ENCODE measurements around the gene IFT88.
A peak's percentile ranks its signal among the peaks of the same experiment; 100 is the strongest.

Gene IFT88

DNA sequence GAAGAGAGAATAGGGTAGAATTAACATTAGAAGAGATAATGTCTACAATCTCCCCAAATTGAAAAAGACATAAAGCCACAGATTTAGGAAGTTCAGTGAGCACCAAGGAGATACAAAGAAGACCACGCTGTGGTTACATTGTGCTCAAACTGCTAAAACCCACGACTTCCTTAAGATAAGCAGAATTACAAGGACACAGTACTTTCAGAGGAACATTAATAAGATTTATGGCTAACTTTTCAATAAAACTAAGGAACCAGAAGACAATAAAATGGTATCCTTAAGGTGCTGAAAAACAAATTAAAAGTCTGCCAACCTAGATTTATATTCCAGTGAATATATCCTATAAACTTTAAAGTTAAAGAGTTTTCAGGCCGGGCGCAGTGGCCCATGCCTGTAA, 129.1 kb downstream of the IFT88 start:
- no peak for DNase-seq

DNA sequence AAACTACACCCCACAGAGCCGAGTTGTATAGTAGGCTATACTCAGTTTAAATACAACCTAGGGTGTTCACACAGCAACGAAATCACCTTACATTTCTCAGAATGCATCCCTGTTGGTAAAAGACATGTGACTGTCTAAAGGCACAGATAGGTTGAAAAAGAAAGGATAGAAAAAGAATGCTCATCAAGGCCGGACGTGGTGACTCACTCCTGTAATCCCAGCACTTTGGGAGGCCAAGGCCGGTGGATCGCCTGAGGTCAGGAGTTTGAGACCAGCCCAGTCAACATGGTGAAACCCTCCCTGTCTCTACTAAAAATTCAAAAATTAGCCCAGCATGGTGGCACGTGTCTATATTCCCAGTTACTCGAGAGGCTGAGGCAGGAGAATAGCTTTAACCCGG, 132.8 kb downstream of the IFT88 start:
- no peak for DNase-seq

DNA sequence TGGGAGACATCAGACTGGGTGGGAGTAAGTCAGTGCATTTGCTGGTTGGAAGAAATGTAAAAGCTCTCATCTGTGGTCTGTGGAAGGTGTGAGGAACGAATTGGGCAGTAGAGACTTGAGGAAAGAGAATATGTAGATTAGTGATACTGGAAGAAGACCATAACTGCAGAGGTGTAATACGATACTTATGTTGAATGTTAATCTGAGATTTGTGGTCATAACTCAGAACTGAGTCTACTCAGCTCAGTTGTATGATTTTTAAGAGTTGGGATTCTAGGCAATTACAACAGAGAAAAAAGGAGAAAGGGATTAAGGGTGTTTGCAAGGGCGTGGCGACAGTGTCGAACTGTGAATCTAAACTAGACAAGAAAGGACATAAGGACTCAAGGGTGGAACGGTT, 133.3 kb downstream of the IFT88 start:
- no peak for DNase-seq

DNA sequence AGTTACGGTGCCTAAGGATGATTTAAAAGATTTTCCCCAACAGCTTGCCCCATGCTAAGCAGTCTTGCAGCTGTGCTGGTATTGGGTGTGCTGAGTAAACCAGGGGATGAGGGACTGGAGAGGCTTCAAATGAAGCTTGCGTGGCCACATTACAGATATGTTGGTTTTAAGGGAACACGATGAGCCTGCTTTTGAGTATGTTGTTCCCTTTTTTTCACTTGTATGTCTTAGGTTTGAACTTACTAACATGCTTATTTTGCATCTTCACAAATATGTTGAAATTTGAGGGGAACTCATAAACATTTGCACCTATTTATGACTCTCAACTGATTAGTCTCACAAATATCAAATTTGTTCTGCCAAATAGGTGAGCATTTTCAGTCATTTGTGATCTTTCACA, 134.5 kb downstream of the IFT88 start:
- no peak for DNase-seq

DNA sequence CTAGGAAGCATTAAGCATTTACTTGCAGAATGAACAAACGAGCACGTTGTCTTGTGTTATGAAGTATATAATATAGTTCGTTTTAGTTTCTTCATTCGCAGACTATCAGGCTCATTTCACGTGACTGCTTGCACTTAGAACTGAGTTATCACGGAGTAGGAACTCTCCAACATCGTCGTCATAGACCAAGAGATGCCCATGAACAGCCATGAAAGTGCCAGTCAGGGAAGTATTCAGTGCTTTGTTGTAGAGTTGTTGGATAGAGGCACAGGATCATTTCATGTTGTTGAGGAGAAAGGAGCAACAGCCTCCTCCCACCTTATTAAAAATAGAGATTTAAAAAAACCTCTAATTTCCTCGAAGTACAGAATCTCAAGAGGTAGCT, 135.6 kb downstream of the IFT88 start:
- no peak for DNase-seq

DNA sequence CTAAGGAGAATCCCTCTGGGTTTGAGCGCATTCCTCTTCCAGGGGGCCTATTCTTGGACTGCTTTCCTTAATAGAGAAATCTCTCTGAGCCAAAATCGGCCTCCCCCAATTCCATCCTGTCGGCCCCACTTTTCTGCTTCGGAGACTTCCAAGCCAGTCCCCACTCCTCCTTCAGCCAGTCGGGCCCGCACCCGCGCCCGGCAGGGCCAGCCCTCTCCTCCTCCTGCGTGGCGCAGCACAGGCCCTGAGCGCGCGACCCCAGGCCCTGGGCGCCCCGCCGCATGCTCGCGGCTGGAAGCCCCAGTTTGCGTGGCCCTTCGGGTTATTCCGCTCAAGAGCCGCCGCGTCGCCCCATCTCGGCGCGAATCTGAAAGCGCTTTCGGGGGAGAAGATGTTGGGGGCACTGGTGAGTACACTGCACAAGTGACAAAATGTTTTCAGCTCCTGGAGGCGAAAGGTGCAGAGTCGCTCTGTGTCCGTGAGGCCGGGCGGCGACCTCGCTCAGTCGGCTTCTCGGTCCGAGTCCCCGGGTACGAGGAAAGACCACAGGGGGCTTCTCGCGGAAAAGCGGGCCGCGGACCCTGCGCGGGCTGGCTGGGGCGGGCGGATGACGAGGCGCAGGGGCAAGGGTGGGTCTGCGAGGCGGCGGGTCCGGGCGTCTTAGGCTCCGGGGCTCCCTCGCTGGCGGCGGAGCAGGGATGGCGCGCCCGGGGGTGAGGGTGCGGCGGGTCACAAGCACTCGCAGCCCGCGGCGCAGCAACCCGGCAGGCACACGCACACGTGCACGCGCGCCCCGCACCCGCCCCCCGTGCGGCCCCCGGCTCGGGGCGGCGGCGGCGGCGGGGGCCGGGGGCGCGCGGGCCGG, 136.2 kb downstream of the IFT88 start, which contains the start of gene IL17D:
Gene IL17D, plus strand, starts transcription at position 785 of the 865 bp plus-strand sequence. CDS start 303 bp downstream, outside the sequence.
- DNase-seq = peak; percentile 33

GRCh38 chr13:20703780-20704458, 137.0 kb downstream of the IFT88 start:
- DNase-seq = peak; percentile 88

DNA sequence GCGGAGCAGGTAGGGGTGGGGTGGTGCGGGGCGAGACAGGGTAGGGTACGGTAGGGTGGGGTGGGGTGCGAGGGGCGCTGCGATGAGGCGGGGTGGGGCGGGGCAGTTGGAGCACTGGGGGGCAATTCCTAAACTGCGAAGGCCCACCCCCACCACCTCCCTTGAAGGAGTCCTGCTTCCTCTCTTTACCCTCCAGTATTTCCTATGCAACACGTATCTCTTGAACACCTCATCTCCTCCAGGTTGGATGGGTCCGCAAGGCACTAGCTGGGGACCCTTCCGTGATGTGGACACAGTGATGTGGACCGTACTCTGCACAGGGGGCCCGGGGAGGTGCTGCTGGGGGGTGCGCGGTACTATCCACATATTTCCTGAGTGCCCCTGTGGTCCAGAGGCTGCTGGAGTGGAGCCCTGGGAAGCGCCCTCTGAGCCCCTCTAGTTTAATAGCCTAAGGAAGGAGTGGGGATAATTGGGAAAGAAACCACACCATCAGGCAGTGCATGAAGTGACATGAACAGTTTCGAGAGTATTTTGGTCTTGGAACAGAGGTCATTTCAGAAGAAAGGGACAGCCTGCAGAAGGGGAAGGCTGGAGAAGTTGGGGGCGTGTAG, 137.6 kb downstream of the IFT88 start:
- no peak for DNase-seq

DNA sequence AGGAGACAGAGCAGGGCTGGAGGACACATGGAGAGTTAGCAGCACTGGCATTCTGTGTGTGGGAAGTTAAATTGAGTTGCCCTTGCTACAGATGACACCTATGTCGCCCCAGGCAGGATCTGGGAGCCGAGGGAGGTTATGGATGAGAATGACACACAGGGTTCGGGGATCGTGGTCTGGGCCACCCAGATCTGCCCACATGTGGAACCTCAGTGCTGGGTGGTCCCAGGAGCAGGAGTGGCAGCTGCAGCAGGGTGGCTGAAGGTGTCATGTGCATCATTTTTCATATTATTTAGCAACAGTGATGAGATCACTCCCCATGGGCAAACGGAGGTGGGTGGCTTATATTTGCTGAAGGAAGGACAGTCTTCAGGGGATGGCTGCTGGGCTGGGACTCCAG, 139.7 kb downstream of the IFT88 start:
- DNase-seq = no peak

- no peak for DNase-seq
Observed at GRCh38 chr13:20708216-20708615, 141.3 kb downstream of the IFT88 start.

DNA sequence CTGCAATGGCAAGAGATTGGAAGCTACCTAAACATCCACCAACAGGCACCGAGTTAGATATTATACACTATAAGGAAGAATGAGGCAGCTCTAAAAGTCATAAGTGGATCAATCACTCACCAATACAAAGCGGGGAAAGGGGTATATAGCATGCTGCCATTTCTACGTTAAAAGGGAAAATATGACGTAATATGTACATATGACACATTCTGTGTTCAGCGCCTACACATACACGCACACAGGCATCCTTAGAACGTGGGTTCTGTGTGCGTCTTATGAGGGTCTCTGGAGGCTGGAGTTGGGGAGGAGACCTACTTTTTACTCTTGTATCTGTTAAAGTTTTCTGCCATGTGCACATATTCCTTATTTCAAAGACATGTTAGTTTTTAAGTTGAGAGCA, 142.4 kb downstream of the IFT88 start:
- DNase-seq = no peak

- DNase-seq = no peak
Observed at GRCh38 chr13:20709782-20710181, 142.8 kb downstream of the IFT88 start.

DNA sequence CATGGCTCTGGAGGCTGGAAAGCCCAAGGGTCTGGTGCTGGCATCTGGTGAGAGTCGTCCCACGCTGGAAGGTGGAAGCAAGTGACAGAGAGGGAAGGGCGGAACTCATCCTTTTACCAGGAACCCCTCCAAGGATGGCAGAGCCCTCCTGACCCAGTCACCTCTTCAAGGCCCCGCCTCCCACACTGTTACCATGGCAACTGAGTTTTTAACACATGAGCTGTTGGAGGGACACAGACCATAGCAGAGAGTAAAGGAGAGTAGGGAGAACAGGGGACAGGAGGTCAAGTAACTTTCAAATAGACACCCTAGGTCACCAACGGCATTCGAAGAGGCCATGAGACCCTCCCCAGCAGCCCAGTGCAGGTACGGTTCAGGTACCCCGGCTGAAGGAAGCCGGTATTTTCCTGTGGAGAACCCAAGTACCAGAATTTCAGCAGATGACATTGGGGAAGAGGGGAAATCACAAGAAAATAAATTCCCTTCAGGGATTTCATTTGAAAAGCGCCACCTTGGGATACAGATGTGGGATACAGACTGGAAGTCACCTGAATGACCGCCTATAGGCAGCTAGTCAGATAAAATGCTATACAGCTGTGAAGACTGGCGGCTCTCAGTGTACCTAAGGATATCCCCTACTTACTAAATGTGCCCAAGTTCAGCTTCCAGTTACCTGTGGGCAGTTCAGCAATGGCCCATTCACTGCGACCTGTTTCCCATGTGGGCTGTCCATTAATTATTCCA, 144.5 kb downstream of the IFT88 start:
- DNase-seq = no peak

- no peak for DNase-seq
Observed at GRCh38 chr13:20713014-20713376, 146.0 kb downstream of the IFT88 start.

DNA sequence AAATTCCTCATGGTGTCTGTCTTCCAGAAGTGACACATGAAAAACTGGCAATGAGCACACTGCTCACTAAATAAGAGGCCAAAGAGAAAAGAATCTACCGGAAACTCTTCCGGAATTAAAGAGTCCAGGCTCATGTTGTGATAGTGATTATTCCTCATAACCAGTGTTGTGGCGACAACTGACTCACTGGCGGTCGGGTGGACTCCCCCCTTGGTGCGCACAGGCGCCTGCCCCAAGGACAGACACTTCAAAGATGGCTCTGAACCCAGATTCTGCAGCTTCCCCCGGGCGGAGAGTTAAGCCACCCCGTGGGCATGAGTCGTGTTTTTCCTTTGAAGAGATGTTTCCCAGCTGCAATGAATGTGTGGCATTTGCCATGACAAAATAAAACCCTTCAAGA, 146.8 kb downstream of the IFT88 start:
- no peak for DNase-seq

GRCh38 chr13:20714161-20714560, 147.2 kb downstream of the IFT88 start:
- DNase-seq = no peak

DNA sequence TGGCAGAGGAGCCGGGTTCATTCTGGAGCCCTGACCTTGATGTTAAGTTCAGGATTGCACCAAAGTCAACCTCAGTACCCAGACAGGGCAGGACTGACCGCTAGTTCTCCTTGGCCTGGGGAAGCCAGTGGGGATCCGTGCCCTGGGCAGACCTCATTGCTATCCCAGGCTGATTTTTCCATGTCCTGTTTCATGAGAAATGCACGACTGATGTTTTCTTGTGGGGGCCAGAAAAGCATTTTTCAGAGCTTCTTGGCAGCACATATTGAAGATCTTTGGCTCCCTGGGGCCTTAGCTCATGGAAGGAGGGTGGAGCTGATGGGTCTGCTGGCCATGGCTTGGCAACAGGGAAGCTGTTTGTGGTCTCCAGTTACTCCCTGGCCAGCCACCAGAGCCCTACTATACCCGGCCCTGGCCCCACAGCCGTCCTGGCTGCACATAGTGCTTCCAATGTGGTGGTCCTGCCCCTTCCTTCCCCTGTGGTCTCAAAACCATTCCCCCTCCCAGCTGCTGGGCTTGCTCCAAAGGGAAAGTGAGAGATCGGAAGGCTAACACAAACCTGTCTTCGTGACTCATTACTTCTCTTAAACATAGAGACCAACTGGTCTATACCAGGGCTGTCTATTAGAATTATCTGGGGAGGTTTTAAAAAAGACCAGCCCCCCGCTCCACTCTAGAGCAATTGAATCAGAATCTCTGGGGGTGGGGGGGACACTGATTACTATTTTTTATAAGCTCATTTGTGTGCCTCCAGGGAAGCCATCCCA, 147.8 kb downstream of the IFT88 start:
- no peak for DNase-seq

DNA sequence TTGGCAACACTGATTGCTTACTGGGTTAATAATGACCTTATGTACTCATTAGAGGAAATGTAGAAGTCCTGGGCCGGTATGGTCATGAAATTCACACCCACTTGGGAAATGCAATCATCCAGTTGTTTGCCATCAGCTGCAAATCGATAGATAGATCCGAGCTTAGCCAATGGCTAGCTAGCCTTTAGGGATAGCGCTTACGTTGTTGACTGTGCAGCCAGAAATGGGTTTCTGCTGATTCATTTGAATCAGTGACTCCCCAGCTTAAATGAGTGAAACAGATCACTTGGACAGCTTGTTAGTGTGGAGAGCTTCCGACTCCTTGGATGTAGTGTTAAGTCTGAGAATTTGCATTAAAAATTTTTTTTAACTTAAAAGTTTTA, 148.4 kb downstream of the IFT88 start:
- DNase-seq = no peak

DNA sequence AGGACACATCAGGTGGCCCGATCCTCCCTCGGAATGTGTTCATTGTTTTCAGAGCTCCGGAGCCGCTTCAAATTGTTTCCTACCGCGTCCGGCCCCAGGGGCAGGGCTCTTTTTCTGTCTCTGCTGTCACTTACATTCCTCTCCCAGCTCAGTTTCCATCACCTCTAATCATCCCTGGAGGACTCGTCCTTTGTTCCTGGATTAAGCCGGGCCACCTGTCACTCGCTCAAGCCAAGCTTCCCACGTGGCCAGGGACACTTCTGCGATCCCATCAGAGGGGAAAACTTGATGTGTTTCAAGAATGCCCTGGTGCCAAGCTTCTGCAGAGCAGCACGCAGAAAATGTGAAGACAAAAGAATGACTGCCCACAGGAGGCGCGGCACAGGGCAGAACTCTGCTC, 150.0 kb downstream of the IFT88 start:
- no peak for DNase-seq

DNA sequence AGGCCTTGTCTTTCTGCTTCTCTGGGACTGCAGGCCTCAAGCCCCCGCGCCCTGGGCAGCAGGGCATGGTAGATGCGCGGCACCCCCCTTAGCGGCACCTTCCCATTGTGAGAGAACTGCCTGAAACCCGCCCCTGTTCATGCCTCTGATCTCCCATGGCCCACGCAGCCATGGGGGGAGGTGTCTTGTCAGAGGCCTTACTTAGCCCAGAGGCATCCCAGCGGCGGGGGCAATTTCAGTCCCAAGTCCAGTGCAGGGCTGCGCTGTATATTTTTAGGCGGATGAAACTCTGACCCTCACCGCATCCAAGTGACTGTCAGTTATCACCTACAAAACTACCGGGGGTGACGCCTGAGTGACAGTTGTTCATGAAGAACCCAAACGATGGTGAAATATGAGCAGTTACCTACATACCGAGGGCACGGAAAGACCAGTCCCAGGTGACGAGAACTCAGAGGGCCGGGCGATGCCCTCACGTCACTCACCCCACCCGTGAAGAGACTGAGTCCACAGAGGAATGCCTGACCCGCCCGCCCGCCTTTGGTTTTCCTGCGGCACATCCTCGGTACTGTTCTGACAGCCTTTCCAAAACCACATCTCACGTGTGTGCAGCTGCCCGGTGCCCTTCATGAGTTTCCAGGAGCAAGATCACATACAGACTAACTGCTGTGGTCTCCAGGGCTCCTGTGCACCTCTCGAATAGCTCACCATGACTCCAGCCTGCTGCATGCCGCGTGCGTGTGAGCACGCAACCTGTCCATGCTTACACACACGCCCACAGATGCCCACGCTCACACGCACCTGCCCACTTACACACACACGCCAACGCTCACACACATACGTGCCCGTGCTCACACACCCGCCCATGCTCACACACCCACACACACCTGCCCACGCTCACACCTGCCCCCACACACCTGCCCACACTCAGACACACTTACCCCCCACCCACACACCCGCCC, 150.9 kb downstream of the IFT88 start:
- DNase-seq = no peak

DNA sequence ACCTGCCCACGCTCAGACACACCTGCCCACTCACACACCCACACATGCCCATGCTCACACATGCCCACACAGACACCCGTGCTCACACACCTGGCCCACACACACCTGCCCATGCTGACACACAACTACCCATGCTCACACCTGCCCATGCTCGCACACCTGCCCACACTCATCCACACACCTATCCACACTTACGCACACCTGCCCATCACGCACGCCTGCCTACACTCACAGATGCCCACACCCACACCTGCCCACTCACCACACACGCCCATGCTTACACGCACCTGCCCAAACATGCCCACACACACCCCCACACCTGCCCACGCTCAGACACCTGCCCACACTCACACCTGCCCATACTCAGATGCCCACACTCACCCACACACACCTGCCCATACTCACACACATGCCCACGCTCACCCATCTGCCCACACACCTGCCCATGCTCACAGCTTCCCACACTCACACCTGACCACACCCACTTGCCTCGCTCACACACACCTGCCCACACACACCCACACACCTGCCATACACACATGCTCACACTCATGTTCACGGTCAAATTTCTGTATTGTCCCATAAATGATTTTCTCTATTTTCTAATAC, 152.1 kb downstream of the IFT88 start:
- DNase-seq = no peak

All from RPMI8226 (cell line).